Astrocyte of the cerebellum (primary cell): ENCODE measurements around the gene LCN10.

Experiments used
- DNase-seq: peaks from one replicate; pipeline ENCODE4 v3.0.0-alpha.2; 2011; ENCODE audit warnings: low read depth
- H3K4me3 ChIP-seq: 2 replicates; pipeline ENCODE4 v1.5.1; 2011; ENCODE audit warnings: mild to moderate bottlenecking, low read depth, low read length, moderate library complexity
- in situ Hi-C: cut with HindIII; loops from 2 replicates; pipeline ENCODE4 v1.10.0; 2017; ENCODE audit warnings: low sequenced_read_pairs
- TF ChIP-seq, protein P1 (sequence below): IDR thresholded peaks from 2 replicates; pipeline ENCODE4 v1.5.1; 2012; ENCODE audit warnings: low read length, low read depth, moderate library complexity, mild to moderate bottlenecking; ENCODE audit errors: missing control alignments

The LCN10 gene

DNA sequence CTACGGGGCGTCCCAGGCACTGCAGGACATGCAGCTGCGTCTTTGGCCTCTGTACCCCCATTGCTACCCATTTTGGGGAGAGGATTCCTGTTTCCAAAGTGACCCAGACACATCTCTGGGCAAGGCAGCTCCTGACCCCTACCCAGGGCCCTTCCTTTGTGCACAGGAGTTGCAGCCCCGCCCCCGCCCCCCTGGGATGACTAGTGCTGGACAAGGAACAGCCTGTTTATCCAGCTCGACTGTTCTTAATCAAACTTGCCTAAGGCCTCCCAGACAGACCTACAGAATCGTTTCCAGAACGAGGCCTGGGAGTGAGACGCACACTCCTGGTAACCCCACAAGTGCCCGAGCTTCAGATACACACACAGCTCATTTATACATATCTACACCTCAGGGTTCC lies 17.1 kb downstream of the LCN10 start:
- no peak for DNase-seq
- H3K4me3 ChIP-seq, result no peak overlapping the region
- TF ChIP-seq, protein P1, sequence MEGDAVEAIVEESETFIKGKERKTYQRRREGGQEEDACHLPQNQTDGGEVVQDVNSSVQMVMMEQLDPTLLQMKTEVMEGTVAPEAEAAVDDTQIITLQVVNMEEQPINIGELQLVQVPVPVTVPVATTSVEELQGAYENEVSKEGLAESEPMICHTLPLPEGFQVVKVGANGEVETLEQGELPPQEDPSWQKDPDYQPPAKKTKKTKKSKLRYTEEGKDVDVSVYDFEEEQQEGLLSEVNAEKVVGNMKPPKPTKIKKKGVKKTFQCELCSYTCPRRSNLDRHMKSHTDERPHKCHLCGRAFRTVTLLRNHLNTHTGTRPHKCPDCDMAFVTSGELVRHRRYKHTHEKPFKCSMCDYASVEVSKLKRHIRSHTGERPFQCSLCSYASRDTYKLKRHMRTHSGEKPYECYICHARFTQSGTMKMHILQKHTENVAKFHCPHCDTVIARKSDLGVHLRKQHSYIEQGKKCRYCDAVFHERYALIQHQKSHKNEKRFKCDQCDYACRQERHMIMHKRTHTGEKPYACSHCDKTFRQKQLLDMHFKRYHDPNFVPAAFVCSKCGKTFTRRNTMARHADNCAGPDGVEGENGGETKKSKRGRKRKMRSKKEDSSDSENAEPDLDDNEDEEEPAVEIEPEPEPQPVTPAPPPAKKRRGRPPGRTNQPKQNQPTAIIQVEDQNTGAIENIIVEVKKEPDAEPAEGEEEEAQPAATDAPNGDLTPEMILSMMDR, result no peak
- in situ Hi-C loops, result no loop called here

DNA sequence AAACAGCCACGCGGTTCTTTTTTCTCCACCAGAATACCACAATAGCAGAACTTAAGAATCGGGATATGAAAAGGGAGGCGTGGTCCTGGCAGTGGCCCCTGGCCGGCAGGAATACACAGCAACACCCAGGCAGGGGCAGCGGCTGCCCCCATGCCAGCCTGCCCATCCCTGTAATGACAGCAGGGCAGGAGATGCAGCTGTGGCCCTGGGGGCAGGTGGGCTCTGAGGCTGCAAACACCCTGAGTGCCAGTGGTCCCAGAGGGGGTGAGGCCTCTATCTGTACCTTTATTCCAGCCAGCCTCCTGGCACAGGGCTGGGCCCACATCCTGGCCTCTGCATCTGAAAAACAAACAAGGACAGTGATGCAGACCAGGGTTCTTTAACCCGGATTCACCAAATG lies 18.0 kb downstream of the LCN10 start:
- TF ChIP-seq, protein P1, result no peak
- in situ Hi-C loops, result no loop called here
- DNase-seq, result no peak
- H3K4me3 ChIP-seq, result no peak overlapping the region

- in situ Hi-C loops, result no loop called here
- no peak overlapping the region for H3K4me3 ChIP-seq
- DNase-seq, result no peak
- TF ChIP-seq, protein P1, result no peak
Observed at GRCh38 chr9:136723989-136724388, 18.8 kb downstream of the LCN10 start.

DNA sequence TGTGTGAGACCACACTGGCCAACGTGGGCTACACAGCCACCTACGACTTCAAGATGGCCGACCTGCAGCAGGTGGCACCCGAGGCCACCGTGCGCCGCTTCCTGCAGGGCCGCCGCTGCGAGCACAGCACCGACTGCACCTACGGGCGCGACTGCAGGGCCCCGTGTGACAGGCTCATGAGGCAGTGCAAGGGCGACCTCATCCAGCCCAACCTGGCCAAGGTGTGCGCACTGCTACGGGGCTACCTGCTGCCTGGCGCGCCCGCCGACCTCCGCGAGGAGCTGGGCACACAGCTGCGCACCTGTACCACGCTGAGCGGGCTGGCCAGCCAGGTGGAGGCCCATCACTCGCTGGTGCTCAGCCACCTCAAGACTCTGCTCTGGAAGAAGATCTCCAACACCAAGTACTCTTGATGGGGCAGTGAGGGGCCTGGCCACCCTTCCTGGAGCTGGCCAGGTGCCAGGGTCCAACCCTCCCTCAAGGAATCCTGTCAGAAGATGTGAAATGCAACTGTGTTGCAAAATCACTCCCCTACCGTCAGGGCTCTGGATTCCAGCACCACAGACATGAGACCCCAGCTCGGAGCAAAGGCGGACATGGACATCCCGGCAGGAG lies 19.3 kb downstream of the LCN10 start:
- no peak overlapping the region for H3K4me3 ChIP-seq
- in situ Hi-C loops, result no loop called here
- DNase-seq, result no peak
- TF ChIP-seq, protein P1, result no peak

DNA sequence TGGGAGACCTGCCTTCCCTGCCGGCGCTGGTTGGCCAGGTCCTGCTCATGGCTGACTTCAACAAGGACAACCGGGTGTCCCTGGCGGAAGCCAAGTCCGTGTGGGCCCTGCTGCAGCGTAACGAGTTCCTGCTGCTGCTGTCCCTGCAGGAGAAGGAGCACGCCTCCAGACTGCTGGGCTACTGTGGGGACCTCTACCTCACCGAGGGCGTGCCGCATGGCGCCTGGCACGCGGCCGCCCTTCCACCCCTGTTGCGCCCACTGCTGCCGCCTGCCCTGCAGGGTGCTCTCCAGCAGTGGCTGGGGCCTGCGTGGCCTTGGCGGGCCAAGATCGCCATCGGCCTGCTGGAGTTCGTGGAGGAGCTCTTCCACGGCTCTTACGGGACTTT lies 19.8 kb downstream of the LCN10 start:
- DNase-seq, result no peak
- TF ChIP-seq, protein P1, result no peak
- in situ Hi-C loops, result no loop called here
- no peak overlapping the region for H3K4me3 ChIP-seq

- TF ChIP-seq, protein P1, result no peak
- in situ Hi-C loops, result no loop called here
- H3K4me3 ChIP-seq, result no peak overlapping the region
- no peak for DNase-seq
Observed at GRCh38 chr9:136722093-136722968, 20.4 kb downstream of the LCN10 start.
